HCEC 1CT (cell line): Measurements from ENCODE around the gene SOX6.
"Not testable (repeated sequence)": the region's sequence is repeated elsewhere in the genome, so short reads cannot be mapped to it uniquely, and the experiment has no call there.

Experiments used
- DNase-seq: peaks from one replicate; pipeline ENCODE4 v3.0.0-alpha.2; 2017

The SOX6 gene

DNA sequence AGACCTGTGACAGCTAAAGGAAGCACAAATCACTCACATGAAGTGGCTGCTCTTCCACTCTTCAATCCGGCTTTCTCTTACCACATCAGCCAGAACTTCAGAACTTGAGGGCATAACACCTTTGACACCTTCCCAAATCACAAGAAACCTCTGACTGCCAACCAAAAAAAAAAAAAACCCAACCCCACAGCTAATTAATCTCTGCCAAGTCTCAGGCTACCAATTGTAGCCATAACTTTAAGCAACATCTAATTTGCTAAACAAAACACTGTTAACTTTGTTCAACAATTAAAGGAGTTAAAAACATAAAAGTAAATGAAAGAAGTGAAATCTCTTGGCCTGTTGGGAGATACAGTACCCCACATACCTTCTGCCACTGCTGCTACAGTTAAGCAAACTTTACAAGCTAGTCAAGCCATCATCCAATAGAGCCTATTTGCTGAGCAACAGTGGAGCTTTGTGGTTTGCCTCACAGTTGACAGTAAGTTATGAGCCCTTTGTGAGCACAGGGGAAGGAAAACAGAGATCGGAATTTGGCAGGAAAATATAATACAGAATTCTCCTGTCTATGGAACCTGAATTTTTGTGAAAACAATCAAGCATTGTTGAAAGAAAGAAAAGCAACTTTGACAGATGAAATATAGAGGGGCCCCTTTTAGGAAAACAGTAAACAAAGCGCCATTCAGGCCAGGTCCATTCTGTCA is at the start of gene SOX6:
Gene SOX6 (minus strand): TSS at position 490 of the 704 bp plus-strand sequence. CDS start 15,298 bp downstream, outside the sequence.
- no peak for DNase-seq

DNA sequence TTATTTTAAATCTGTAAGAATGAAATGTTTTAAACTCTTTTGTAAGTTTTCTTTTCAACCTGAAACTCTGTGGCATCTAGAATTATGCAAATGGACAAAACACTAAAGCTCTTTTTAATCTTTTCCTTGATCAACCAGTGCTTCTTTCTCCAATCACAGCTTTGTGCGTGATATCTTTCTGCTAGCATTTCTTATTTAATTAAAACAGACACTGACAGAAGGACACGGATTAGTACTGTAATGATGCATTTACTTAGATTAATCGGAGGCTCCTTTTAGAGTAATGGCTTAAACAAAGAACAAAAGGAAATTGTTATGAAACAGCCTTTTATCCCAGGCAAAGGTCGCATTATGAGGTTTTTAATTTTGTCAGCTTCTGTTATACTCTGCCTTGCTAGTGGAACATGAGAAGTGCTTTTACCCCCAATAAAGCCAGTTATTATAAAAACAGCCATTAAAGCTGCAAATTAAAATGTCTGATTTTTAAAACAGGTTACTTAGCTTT is 48.5 kb upstream of the SOX6 start:
- DNase-seq, result no peak

DNA sequence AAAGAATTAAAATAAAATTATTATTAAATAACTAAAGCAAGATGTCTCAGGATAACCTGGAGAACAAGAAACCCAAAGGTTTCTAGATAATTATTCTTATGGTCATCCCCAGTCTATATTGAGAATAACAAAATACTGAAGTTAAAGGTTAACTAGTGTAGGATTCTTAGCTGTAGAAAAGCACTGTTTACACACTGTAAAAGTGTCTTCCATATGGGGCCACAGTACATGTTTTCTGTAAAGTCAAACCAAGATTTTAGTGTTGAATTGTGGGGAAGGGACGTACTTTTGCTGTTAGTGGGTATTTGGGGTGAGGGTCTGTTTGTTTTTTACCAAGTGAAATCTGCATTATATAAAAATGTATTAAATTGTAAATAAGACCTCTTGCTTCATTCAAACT is 47.5 kb upstream of the SOX6 start:
- no peak for DNase-seq

DNA sequence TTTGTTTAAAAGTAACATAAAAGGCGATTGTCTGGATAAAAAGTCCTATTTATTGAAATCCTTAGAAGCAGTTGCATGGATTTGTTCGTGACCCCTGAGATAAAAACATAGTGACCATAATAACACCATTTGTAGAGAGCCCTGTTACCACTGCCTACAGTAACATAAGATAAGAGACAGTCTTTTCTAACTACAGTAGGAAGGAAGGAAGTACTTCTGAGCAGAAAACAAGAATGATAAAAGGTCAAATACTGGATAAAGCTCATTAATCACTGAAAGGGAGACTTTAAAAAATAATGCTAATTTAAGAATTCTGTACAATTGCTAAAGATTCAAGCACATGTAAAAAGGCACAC is 47.1 kb upstream of the SOX6 start:
- DNase-seq, result no peak

GRCh38 chr11:16402654-16403447 is 46.5 kb upstream of the SOX6 start:
- DNase-seq, result no peak

DNA sequence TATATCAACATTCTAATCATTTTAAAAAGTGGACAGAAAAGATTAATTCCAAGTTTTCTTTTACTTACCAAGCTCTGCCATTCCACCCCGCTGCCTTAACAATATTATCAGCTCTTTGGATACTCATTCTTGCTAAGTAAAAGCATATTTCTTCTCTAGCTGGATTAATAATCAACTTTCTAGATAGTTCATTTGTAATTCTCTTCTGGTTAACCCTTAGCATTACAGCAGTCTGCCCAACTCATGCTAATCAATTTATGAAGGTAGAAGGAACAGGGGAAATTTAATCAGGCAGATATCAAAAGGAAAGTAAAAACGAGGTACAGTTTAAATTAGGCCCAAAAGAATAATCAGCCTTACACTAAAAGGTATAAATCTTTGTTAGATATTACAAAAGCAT is 41.0 kb upstream of the SOX6 start:
- no peak for DNase-seq

GRCh38 chr11:16395601-16396000 is 39.3 kb upstream of the SOX6 start:
- no peak for DNase-seq

GRCh38 chr11:16394947-16395346 is 38.6 kb upstream of the SOX6 start:
- DNase-seq, result no peak

- no peak for DNase-seq
These were observed 37.0 kb upstream of the SOX6 start for GRCh38 chr11:16393340-16393739.

GRCh38 chr11:16392616-16393015 is 36.3 kb upstream of the SOX6 start:
- DNase-seq, result no peak

DNA sequence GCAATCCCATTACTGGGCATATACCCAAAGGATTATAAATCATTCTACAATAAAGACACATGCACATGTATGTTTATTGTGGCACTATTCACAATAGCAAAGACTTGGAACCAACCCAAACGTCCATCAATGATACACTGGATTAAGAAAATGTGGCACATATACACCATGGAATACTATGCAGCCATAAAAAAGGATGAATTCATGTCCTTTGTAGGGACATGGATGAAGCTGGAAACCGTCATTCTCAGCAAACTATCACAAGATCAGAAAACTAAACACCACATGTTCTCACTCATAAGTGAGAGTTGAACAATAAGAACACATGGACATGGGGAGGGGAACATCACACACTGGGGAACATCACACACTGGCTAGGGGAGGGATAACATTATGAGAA is 34.5 kb upstream of the SOX6 start:
- not testable (repeated sequence) for DNase-seq

- DNase-seq, result no peak
These were observed 28.8 kb upstream of the SOX6 start for GRCh38 chr11:16385099-16385498.

- no peak for DNase-seq
These were observed 26.5 kb upstream of the SOX6 start for GRCh38 chr11:16382638-16383380.

- no peak for DNase-seq
These were observed 25.8 kb upstream of the SOX6 start for GRCh38 chr11:16382186-16382585.

DNA sequence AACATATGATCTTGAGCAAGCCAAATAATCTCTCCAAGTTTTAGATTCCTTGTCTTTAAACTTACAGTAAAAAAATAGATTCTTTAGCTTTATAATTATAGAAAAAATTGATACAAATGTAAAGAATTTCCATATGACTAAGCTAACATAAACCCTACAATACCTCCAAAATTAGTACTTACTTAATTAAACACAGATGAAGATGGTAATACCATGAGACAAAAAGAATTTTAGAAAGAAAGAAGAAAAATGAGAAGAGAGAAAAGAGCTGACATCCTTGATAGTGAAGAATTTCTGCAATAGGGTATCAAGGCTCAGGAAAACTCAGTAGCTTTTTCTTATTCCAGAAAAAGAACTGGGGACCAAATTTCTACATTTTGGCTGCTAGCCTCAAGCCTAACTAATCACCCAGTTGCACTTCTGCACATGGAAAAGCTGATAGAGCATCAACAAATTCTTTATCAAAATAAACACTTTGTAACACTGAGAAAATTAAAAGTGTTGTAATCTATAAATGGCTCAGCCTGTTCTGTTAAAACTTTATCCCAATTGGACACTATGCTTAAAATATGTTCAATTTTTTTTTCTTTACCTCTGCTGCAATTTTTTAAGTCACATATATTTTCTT is 24.7 kb upstream of the SOX6 start:
- no peak for DNase-seq

DNA sequence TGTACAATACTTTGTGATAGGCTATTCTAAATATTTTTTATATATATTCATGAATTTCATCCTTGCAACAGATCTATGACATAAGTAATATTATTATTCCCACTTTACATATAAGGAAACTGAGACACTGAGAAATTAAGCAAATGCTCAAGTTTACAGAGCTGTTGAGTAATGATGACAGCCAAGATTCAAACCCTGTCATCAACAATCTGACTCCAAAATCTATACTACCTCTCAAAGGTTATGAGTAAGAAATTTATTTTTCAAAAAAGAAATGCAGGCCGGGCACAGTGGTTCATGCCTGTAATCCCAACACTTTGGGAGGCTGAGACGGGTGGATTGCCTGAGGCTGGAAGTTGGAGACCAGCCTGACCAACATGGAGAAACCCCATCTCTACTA is 22.6 kb upstream of the SOX6 start:
- no peak for DNase-seq

DNA sequence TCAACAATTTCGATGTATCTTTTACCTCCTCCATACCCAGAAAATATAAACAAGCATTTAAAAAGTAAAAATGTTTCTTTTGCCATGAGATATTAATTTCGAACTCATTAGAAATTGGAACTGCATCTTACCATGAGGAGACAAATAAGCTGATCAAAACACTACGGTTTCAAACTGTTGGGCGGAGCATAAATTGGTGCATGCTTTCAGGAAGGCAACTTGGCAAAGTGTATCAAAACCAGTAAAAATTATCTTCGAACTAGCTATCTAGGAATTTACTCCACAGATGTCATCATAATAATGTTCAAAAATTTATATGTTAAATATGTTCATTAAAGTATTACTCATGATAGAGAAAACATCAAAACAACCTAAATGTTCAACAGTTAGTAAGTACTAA is 21.4 kb upstream of the SOX6 start:
- no peak for DNase-seq

GRCh38 chr11:16375664-16376063 is 19.3 kb upstream of the SOX6 start:
- DNase-seq, result not testable (repeated sequence)

DNA sequence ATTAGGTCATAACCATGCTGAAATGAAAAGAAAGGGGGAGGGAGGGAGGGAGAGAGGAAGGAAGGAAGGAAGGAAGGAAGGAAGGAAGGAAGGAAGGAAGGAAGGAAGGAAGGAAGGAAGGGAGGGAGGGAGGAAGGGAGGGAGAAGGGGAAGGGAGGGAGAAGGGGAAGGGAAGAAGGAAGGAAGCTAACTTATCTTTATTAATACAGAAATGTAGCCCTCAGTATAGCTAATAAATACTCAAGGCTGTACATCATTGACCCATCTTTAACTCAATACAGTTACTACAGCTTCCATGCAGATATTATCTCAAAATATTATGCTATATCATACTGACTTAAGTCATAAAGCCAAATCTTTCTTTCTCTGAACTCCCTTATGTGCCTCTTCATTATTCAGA is 17.4 kb upstream of the SOX6 start:
- no peak for DNase-seq

GRCh38 chr11:16372355-16372754 is 16.0 kb upstream of the SOX6 start:
- no peak for DNase-seq

DNA sequence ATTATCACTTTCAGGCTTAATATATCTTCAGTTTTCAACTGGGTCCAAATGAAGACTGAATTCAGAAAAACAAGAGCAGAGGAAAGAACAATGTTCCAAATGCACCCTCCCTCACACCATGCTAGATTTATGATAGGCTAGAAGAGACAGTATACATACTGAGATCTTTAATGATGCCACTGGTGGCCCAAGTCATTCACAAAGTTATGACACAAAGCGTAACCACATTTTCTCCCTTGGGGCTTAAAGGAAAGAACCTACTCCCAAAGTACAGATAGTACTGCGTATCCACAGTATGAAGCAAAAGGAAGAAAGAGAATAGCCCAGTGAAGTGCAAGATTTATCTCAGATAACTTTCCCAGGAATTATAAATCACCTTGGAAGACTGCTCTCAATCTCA is 10.9 kb upstream of the SOX6 start:
- no peak for DNase-seq

DNA sequence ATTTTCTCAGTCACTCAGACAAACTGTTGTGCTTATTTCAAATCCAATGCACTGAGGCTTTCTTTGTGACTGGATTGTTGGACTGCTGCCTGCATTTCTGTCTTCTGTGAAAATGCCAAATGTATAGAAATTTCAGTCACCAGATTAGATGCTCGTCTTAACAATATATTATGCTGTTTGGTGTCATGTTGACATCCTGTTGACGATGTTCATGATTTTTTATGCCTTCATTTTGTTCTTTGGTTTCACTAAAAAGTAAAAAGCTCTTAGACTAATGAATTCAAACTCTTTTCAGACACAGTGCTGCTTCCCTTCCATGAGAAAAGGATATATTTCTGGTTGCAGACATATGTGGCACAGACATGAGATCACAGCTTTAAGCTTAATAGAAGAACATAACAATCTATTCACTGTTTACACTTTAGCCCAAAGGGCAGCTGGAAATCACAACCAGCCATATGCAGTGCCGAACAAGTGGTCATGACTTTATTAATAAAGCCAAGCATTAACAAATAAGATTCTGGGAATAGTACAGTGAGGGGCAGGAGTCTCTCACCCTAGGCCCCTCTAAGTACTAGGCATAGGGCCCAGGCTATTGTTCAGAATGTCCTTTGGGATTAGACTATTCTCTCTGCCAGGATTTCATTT is 9.4 kb upstream of the SOX6 start:
- DNase-seq, result no peak

DNA sequence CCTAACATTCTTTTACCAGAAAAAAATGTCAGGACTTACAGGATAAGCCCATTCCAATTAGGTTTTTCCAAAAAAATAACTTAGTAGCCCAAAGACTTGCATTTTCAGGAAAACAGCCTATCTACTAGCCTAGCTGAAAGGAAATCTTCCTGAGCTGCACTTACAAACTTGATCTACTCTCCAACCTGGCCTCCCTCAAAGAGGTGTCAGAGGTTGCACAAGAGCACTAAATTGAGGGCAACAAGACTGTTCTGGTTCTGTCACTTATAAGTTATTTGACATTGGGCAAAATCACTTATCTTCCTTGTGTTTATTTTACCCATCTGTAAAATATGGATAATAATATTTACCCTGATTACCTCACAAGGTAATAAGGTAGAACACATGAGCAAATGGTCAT is 7.9 kb upstream of the SOX6 start:
- no peak for DNase-seq
